Skin of body (tissue), 2 donors: ENCODE measurements around the gene SPIRE2. TPM values are rescaled to one million over a fixed set of nuclear protein-coding genes. Genes with fewer than 3 reads are reported as not detected.
"Not testable (repeated sequence)": the region's sequence is repeated elsewhere in the genome, so short reads cannot be mapped to it uniquely, and the experiment has no call there.

Experiments used
- DNase-seq: peaks from one replicate; lab custom pipeline; 2025; lab: John Stamatoyannopoulos, UW
- total RNA-seq: library from RNA; depleted of rRNA; stranded (reverse); fragments of >200 nt; gene quantifications from one replicate; pipeline ENCODE4 v1.2.3, GENCODE V29; 2014

SPIRE2 gene
- total RNA-seq, 1 donor from 2014 or later = 3.6 TPM

- DNase-seq = no peak
Observed at GRCh38 chr16:89912143-89912542, 83.9 kb downstream of the SPIRE2 start.

- DNase-seq = no peak
Observed at GRCh38 chr16:89912627-89913026, 84.4 kb downstream of the SPIRE2 start.

- DNase-seq = no peak
Observed at GRCh38 chr16:89913408-89914387, 85.4 kb downstream of the SPIRE2 start.

- DNase-seq = not testable (repeated sequence)
Observed at GRCh38 chr16:89914642-89915285, 86.5 kb downstream of the SPIRE2 start.

- DNase-seq = peak; percentile 25
Observed at GRCh38 chr16:89915303-89916232, 87.3 kb downstream of the SPIRE2 start.

- peak; percentile 67 for DNase-seq
Observed at GRCh38 chr16:89917773-89918452, 89.6 kb downstream of the SPIRE2 start.

GRCh38 chr16:89918453-89919347 lies 90.4 kb downstream of the SPIRE2 start, which contains the start of gene MC1R:
Gene MC1R, plus strand, starts transcription at chr16:89918862. Its CDS starts 397 bp downstream, at chr16:89919259.
- DNase-seq = peak; percentile 47

GRCh38 chr16:89919535-89920406 lies 91.5 kb downstream of the SPIRE2 start:
- no peak for DNase-seq

GRCh38 chr16:89920723-89921122 lies 92.4 kb downstream of the SPIRE2 start:
- DNase-seq = no peak

Other genes with a start within 250 kb of the SPIRE2 start
- 2.4 TPM for gene DPEP1, start 214.8 kb upstream of the SPIRE2 start, total RNA-seq
- 38.2 TPM for gene CHMP1A, start 170.8 kb upstream of the SPIRE2 start, total RNA-seq
- 3.4 TPM for gene SPATA33, start 170.6 kb upstream of the SPIRE2 start, total RNA-seq
- 28.5 TPM for gene CDK10, start 141.8 kb upstream of the SPIRE2 start, total RNA-seq
- gene SPATA2L, start 126.8 kb upstream of the SPIRE2 start, total RNA-seq = 6.2 TPM
- gene VPS9D1, start 107.6 kb upstream of the SPIRE2 start, total RNA-seq = 3.5 TPM
- gene ZNF276, start 106.9 kb upstream of the SPIRE2 start, total RNA-seq = 29.4 TPM
- gene FANCA, start 11.8 kb upstream of the SPIRE2 start, total RNA-seq = 17.2 TPM
- 109 TPM for gene TCF25, start 45.1 kb downstream of the SPIRE2 start, total RNA-seq
- 2.2 TPM for gene MC1R, start 90.4 kb downstream of the SPIRE2 start, total RNA-seq
- 7.6 TPM for gene TUBB3, start 94.9 kb downstream of the SPIRE2 start, total RNA-seq
- gene DEF8, start 120.3 kb downstream of the SPIRE2 start, total RNA-seq = 35.7 TPM
- 0.79 TPM for gene DBNDD1, start 191.0 kb downstream of the SPIRE2 start, total RNA-seq
- gene PRDM7, start 248.9 kb downstream of the SPIRE2 start, total RNA-seq = not detected